ENCODE results near the gene NOS1AP.

Gene NOS1AP

GRCh38 chr1:162358928-162359327 is 289.4 kb downstream of the NOS1AP start:
- DNase-seq (ENCODE audit: extremely low spot score): no peak
- ChIA-PET POLR2A (no interaction called here), CTCF (no interaction called here)
- TF ChIP-seq PKNOX1 (IDR thresholded peaks at IDR 0.05) (no peak), CTBP1 (IDR thresholded peaks at IDR 0.05; ENCODE audit: borderline replicate concordance) (no peak), TARDBP (IDR thresholded peaks at IDR 0.05) (no peak), L3MBTL2 (conservative IDR thresholded peaks at IDR 0.05) (no peak), FOXM1 (IDR thresholded peaks at IDR 0.05; ENCODE audit: borderline replicate concordance) (no peak), FOXA1 (IDR thresholded peaks at IDR 0.05) (no peak), ARNT (IDR thresholded peaks at IDR 0.05) (no peak), FOXK2 (IDR thresholded peaks at IDR 0.05) (no peak), LEF1 (IDR thresholded peaks at IDR 0.05; ENCODE audit: borderline replicate concordance) (no peak), BHLHE40 (IDR thresholded peaks at IDR 0.05; ENCODE audit: borderline replicate concordance) (no peak), ZNF384 (IDR thresholded peaks at IDR 0.05) (no peak), SP1 (IDR thresholded peaks at IDR 0.05) (no peak), NFRKB (IDR thresholded peaks at IDR 0.05) (no peak), HDGF (IDR thresholded peaks at IDR 0.05; ENCODE audit: borderline replicate concordance) (no peak), ELF4 (IDR thresholded peaks at IDR 0.05) (no peak), SUZ12 (IDR thresholded peaks at IDR 0.05) (no peak)

- POLR2A ChIA-PET: no interaction called here
- CTCF ChIA-PET: no interaction called here
- DNase-seq (ENCODE audit: extremely low spot score): no peak
- no peak for TF ChIP-seq SP1 (IDR thresholded peaks at IDR 0.05)
- no peak for TF ChIP-seq FOXA1 (IDR thresholded peaks at IDR 0.05)
- TF ChIP-seq BHLHE40 (IDR thresholded peaks at IDR 0.05; ENCODE audit: borderline replicate concordance): no peak
- TF ChIP-seq ZNF384 (IDR thresholded peaks at IDR 0.05): no peak
- no peak for TF ChIP-seq ARNT (IDR thresholded peaks at IDR 0.05)
- no peak for TF ChIP-seq L3MBTL2 (conservative IDR thresholded peaks at IDR 0.05)
- TF ChIP-seq TARDBP (IDR thresholded peaks at IDR 0.05): no peak
- no peak for TF ChIP-seq ELF4 (IDR thresholded peaks at IDR 0.05)
- TF ChIP-seq PKNOX1 (IDR thresholded peaks at IDR 0.05): no peak
- TF ChIP-seq CTBP1 (IDR thresholded peaks at IDR 0.05; ENCODE audit: borderline replicate concordance): no peak
- no peak for TF ChIP-seq FOXM1 (IDR thresholded peaks at IDR 0.05; ENCODE audit: borderline replicate concordance)
- TF ChIP-seq FOXK2 (IDR thresholded peaks at IDR 0.05): no peak
These were observed 290.2 kb downstream of the NOS1AP start for GRCh38 chr1:162359523-162360236.

GRCh38 chr1:162360237-162360873 is 290.9 kb downstream of the NOS1AP start:
- ChIA-PET POLR2A (no interaction called here), CTCF (no interaction called here)
- TF ChIP-seq ARNT (IDR thresholded peaks at IDR 0.05) (no peak), CTBP1 (IDR thresholded peaks at IDR 0.05; ENCODE audit: borderline replicate concordance) (no peak), HDGF (IDR thresholded peaks at IDR 0.05; ENCODE audit: borderline replicate concordance) (no peak), FOXM1 (IDR thresholded peaks at IDR 0.05; ENCODE audit: borderline replicate concordance) (no peak), SUZ12 (IDR thresholded peaks at IDR 0.05) (no peak), PKNOX1 (IDR thresholded peaks at IDR 0.05) (no peak), FOXK2 (IDR thresholded peaks at IDR 0.05) (no peak), ZNF384 (IDR thresholded peaks at IDR 0.05) (no peak)
- no peak for DNase-seq (ENCODE audit: extremely low spot score)

GRCh38 chr1:162360874-162361260 is 291.4 kb downstream of the NOS1AP start:
- no peak for TF ChIP-seq L3MBTL2 (conservative IDR thresholded peaks at IDR 0.05)
- CTCF ChIA-PET: no interaction called here
- POLR2A ChIA-PET: no interaction called here
- no peak for DNase-seq (ENCODE audit: extremely low spot score)

GRCh38 chr1:162361349-162361748 is 291.9 kb downstream of the NOS1AP start:
- no peak for TF ChIP-seq BHLHE40 (IDR thresholded peaks at IDR 0.05; ENCODE audit: borderline replicate concordance)
- TF ChIP-seq ELF4 (IDR thresholded peaks at IDR 0.05): no peak
- TF ChIP-seq FOXA1 (IDR thresholded peaks at IDR 0.05): no peak
- no peak for TF ChIP-seq ZNF384 (IDR thresholded peaks at IDR 0.05)
- TF ChIP-seq SP1 (IDR thresholded peaks at IDR 0.05): no peak
- TF ChIP-seq HDGF (IDR thresholded peaks at IDR 0.05; ENCODE audit: borderline replicate concordance): no peak
- no peak for DNase-seq (ENCODE audit: extremely low spot score)
- CTCF ChIA-PET: no interaction called here
- POLR2A ChIA-PET: no interaction called here

- CTCF ChIA-PET: interaction anchor here (0.6 kb wide), 1 partner anchor 484 kb away, joined by 3 read pairs; no protein-coding TSS in a partner anchor
- POLR2A ChIA-PET: no interaction called here
- DNase-seq (ENCODE audit: extremely low spot score): no peak
- TF ChIP-seq NFRKB (IDR thresholded peaks at IDR 0.05): no peak
- TF ChIP-seq HDGF (IDR thresholded peaks at IDR 0.05; ENCODE audit: borderline replicate concordance): no peak
- TF ChIP-seq SUZ12 (IDR thresholded peaks at IDR 0.05): no peak
- TF ChIP-seq L3MBTL2 (conservative IDR thresholded peaks at IDR 0.05): no peak
- TF ChIP-seq ELF4 (IDR thresholded peaks at IDR 0.05): no peak
- TF ChIP-seq BHLHE40 (IDR thresholded peaks at IDR 0.05; ENCODE audit: borderline replicate concordance): no peak
- no peak for TF ChIP-seq SP1 (IDR thresholded peaks at IDR 0.05)
- TF ChIP-seq TARDBP (IDR thresholded peaks at IDR 0.05): no peak
- no peak for TF ChIP-seq FOXK2 (IDR thresholded peaks at IDR 0.05)
- TF ChIP-seq FOXM1 (IDR thresholded peaks at IDR 0.05; ENCODE audit: borderline replicate concordance): no peak
- no peak for TF ChIP-seq LEF1 (IDR thresholded peaks at IDR 0.05; ENCODE audit: borderline replicate concordance)
- TF ChIP-seq ZNF384 (IDR thresholded peaks at IDR 0.05): no peak
- TF ChIP-seq ARNT (IDR thresholded peaks at IDR 0.05): no peak
- TF ChIP-seq CTBP1 (IDR thresholded peaks at IDR 0.05; ENCODE audit: borderline replicate concordance): no peak
- no peak for TF ChIP-seq FOXA1 (IDR thresholded peaks at IDR 0.05)
- no peak for TF ChIP-seq PKNOX1 (IDR thresholded peaks at IDR 0.05)
These were observed 294.3 kb downstream of the NOS1AP start for GRCh38 chr1:162363823-162364222.
